Measurements from ENCODE around the gene LENG8. TPM values are rescaled to one million over a fixed set of nuclear protein-coding genes. Genes with fewer than 3 reads are reported as not detected.
A peak's percentile ranks its signal among the peaks of the same experiment; 100 is the strongest.

Gene LENG8
- total RNA-seq, 1 donor from 2014 or later = 196 TPM

DNA sequence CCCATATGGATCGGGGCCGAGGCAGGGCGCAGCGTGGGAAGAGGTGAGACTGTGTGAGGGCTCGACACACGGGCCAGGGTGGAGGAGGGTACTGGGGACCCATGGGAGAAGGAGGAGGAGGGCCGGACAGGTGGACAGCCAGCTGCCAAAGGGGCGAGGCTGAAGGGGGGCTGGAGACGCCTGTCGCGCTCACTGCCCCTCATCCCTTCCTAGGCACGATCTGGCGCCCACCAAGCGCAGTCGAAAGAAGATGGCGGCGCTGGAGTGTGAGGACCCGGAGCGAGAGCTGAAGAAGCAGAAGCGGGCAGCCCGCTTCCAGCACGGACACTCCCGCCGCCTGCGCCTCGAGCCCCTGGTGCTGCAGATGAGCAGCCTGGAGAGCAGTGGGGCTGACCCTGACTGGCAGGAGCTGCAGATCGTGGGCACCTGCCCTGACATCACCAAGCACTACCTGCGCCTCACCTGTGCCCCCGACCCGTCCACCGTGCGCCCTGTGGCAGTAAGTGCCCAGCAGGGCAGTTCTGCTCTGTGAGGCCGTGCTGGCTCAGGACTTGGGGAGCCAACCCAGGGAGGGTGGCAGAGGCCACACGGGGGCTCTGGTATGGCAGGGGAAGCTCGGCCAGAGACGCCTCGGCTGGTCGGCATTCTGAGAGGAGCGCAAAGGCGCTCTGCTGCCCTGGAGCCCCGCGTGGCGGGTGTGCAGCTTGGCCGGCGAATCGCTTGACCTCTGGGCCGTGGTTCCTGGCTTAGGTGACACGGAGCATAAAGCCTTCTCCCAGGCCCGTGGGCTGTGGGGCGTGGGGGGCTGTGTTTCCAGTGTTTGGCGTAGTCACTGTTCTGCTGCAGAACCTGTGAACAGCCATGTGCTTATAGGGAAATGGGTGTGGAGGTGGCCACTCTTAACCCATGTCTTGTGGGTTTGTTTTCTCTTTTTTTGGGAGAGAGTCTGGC lies 7.7 kb downstream of the LENG8 start:
- DNase-seq (ENCODE audit: extremely low spot score, unreplicated experiment) = no peak
- Mint-ChIP-seq H3K4me3 (no peak overlapping the region), H3K27ac (no peak overlapping the region), H3K36me3 (peaks cover 16% of the 10 kb centered on the region), H3K4me1 (ENCODE audit: unreplicated experiment) (peaks cover 16% of the 10 kb centered on the region), H3K27me3 (no peaks in the 10 kb centered on the region), H3K9me3 (no peaks in the 10 kb centered on the region)
- no peak for TF ChIP-seq CTCF (conservative IDR thresholded peaks at IDR 0.05)

- TF ChIP-seq CTCF (conservative IDR thresholded peaks at IDR 0.05) = no peak
- H3K27ac Mint-ChIP-seq = peak overlapping the region; percentile 31
- peaks cover 17% of the 10 kb centered on the region for H3K4me1 Mint-ChIP-seq (ENCODE audit: unreplicated experiment)
- H3K27me3 Mint-ChIP-seq = no peaks in the 10 kb centered on the region
- H3K4me3 Mint-ChIP-seq = no peak overlapping the region
- H3K9me3 Mint-ChIP-seq = no peaks in the 10 kb centered on the region
- no peak for DNase-seq (ENCODE audit: extremely low spot score, unreplicated experiment)
- H3K36me3 Mint-ChIP-seq = peaks cover 15% of the 10 kb centered on the region
Observed at GRCh38 chr19:54457773-54458647, 9.0 kb downstream of the LENG8 start.

DNA sequence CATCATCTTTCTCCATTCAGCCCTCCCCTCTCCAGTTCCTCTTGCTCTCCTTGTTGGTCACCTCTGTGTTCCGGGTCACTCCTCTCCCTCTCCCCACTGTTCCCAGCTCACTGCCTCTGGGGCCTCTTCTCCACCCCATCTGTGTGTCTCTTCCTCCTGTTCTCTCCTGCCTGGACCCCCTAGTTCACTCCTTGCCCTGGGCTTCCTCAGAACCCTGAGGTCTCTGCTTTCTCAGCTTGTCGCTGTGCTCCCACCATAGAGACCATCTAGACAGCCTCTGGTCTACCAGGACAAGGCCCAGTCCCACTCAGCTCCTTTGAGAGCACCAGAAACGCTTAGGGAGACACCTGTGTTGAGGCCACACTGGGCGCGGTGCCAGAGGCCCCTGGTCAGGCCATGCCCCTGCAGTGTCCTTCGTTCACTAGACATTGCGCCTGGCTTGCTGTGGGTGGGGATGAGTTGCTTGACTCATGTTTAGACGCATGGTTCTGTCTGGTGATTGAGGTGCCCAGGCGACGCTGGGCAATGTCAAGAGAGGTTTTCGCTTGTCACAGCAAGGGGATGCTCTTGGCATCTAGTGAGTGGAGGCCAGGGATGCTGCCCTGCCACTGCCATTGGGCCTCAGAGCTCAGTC lies 9.8 kb downstream of the LENG8 start:
- no peaks in the 10 kb centered on the region for H3K9me3 Mint-ChIP-seq
- H3K27ac Mint-ChIP-seq = peak overlapping the region; percentile 62
- DNase-seq (ENCODE audit: extremely low spot score, unreplicated experiment) = no peak
- H3K4me1 Mint-ChIP-seq (ENCODE audit: unreplicated experiment) = peaks cover 20% of the 10 kb centered on the region
- H3K36me3 Mint-ChIP-seq = peaks cover 13% of the 10 kb centered on the region
- H3K4me3 Mint-ChIP-seq = peak overlapping the region; percentile 43
- no peak for TF ChIP-seq CTCF (conservative IDR thresholded peaks at IDR 0.05)
- H3K27me3 Mint-ChIP-seq = peaks cover 2% of the 10 kb centered on the region

GRCh38 chr19:54459282-54460229 lies 10.6 kb downstream of the LENG8 start:
- Mint-ChIP-seq H3K27ac (peak overlapping the region; percentile 82), H3K36me3 (peaks cover 16% of the 10 kb centered on the region), H3K9me3 (no peaks in the 10 kb centered on the region), H3K27me3 (peaks cover 8% of the 10 kb centered on the region), H3K4me1 (ENCODE audit: unreplicated experiment) (peaks cover 26% of the 10 kb centered on the region), H3K4me3 (peak overlapping the region; percentile 43)
- TF ChIP-seq CTCF (conservative IDR thresholded peaks at IDR 0.05) = no peak
- no peak for DNase-seq (ENCODE audit: extremely low spot score, unreplicated experiment)
